Stimulated activated CD4-positive, alpha-beta T cell treated with anti-CD3 and anti-CD28 coated beads, Interleukin-15, amount 100 ng/mL, for 48 hours (primary cell): Measurements from ENCODE around the gene RXRA.

Experiments
- DNase-seq, 2 donors: peaks; one replicate each; pipeline ENCODE4 v3.0.0-alpha.2; 2020; ENCODE audit warnings: low read depth in 2 of 2

The RXRA gene

DNA sequence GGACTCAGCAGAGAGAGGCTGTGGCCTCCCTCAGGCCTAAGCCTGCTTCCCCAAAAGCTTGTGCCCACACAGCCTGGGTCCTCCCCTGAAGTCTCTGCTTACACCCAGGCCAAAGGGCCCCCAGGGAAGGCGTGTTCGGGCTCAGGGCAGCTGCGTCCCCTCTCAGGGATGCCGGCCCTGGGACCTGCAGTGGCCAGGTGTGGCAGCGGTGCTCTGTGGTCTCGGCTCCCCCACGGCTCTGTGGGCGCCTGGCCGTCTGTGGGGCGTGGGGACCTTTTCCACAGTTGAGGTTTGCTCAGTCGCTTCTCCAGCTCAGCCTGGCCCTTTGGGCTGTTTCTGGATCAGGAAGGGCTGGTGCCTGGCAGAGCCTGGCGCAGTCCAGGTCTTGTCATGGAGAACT, 75.9 kb downstream of the RXRA start:
- no peak for DNase-seq

GRCh38 chr9:134403292-134403681, 77.0 kb downstream of the RXRA start:
- DNase-seq = no peak

GRCh38 chr9:134403682-134404301, 77.5 kb downstream of the RXRA start:
- no peak for DNase-seq

GRCh38 chr9:134404376-134405358, 78.4 kb downstream of the RXRA start:
- no peak for DNase-seq

GRCh38 chr9:134405527-134405926, 79.3 kb downstream of the RXRA start:
- DNase-seq = no peak

DNA sequence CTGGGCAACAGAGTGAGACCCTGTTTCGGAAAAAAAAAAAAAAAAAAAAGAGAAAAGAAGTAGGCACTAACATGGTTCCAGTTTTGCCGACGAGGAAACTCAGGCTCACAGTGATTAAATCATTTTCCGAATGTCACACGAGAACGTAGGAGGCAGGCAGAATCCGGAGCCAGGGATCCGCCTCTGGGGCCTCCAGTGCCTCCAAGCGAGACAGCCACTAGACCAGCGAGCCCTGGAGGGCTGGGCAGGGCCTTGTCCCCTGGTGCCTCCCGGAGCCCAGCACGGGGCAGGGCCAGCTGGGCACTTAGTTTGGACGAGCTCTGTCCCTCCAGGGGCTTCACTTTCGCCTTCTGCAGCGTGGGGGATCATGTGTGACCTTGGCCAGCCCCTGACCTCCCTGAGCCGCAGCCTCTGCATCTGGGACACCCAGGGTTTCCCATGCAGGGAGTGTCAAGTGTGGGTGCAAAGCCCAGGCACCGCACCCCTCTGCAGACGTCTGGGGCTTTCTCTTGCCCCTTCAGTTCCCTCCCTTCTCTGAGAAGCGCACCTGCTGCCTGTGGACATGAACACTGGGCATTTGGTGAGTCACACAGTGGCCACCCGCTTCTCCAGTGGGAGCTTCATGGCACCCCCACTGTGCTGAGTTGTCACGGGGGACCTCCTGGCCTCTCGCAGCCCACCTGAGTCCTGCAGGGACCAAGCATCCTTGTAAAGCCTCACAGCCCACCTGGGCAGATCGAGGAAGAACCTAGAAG, 80.3 kb downstream of the RXRA start:
- DNase-seq = no peak

GRCh38 chr9:134407121-134407779, 81.0 kb downstream of the RXRA start:
- DNase-seq = peak; percentile 64 to 73

GRCh38 chr9:134408389-134408788, 82.1 kb downstream of the RXRA start:
- no peak for DNase-seq

DNA sequence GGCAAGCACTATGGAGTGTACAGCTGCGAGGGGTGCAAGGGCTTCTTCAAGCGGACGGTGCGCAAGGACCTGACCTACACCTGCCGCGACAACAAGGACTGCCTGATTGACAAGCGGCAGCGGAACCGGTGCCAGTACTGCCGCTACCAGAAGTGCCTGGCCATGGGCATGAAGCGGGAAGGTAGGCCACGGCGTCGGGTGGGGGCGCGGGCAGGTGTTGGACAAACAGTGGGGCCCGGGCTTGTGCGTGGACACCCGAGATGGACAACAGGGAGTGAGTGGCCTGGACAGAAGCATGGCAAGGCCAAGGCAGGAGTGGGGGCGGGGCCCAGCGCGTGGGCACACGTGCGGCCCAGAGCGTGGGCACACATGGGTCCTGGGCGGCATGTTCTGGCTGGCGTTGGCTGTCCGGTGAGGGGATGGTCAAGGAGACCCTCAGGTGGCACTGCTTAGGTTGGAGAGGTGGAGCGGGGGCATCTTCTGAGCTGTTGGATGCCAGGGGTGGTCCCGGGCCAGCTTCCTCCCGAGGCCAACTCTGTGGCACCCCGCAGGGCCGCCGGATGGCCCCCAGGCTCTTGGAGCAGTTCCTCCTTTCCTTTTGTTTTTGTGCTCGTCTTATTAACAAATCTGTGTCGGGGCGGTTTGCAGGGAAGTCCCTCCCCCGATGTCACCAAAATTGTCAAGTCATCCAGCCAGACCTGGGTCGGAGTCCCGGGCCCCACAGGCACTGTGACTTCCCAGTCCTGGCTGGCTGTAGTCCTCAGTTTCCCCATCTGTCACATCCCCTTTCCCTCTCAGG, 82.9 kb downstream of the RXRA start:
- DNase-seq = no peak

DNA sequence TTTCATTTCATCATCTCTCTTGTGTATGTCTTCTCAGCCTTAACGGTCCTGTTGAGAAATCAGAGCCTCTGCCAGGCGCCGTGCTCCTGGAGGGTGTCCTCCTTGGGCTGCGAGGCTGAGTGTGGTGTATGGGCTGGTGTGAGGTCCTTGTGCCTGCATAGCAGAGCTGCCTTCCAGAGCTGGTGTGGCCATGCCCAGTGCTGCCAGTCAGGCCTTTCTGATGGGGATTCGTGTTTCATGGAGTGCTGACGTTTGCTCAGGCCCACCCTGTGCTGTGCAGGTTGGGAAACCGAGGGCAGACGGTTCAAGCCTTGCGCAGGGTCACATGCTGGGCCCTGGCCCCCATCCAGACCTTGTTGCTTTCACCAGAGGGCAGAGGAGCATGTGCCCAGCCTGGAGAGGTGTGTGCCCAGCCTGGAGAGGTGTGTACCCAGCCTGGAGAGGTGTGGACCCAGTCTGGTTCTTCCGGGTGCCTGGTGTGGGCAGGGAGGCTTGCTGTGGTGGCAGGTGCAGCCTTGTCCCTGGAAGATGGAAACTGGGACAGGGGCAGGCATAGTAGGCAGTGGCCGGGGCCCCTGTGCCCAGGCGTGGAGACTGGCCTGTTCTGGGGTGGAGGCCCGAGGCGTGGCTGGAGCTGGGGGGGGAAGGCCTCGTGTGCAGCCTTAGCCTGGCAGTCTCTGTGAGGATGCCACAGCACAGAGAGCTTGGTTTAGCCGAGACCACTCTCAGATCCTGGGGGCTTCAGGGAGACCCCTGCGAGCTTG, 84.0 kb downstream of the RXRA start:
- no peak for DNase-seq

DNA sequence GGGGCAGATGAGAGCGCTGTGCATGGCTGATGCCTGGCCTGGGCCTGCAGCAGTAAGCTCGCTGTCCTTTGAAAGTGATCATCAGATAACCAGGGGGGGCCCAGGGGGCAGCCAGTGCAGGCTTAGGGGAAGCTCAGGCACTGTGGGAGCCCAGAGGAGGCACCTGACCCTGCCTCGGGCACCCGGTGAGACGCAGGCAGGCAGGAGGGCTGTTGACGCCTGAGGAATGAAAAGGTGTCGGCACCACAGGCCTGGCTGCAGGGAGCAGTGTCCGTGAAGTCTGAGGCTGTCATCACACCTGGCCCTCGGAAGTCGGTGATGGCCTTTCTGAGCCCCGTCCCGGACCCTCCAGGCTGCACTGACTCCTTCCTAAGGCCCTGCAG, 84.6 kb downstream of the RXRA start:
- DNase-seq = no peak

GRCh38 chr9:134411440-134412297, 85.4 kb downstream of the RXRA start:
- no peak for DNase-seq

DNA sequence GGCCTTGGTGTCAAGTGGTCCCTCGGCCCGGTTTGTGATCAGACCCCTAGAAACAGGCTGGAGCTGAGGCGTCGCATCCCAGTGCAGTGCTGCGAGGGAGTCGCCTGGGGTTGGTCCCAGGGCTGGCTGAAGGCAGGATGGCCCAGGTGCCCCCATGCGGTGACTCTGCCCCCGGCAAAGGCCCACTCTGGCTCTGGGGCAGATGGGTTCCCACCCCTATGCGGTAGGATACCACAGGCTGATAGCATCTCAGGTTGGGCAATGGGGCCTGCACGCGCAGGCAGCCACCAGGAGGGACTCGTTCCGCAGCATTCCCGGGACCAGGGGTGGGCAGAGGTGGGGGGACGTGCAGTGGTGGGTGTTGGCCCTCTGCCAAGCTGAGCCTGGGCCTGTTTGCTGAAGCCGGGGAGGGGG, 86.0 kb downstream of the RXRA start:
- DNase-seq = no peak

DNA sequence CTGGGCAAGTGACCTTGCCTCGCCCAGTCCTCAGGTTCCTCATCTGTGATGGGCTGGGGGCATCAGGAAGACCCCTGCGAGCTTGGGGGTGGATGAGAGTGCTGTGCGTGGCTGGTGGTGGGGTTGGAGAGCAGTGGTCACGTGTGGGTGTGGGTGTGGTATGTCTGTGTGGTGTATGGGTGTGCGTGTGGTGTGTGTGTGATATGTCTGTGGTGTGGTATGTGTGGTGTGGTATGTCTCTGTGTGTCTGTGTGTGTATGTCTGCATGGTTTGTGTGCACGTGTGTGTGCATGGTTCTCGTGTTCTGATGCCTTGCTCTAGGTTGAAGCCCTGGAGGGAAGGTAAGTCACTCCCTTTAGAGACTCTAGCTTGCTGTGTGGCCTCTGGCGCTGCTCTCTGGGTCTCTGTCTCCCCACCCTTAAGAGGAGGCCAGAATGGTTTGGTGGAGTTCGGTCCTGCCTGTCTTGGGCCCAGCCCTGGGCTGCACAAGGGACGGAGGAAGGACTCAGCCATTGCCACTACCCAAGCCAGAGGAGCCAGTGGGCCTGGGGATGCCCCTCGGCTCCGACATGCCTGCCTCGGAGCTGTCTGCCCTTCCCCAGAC, 87.0 kb downstream of the RXRA start:
- DNase-seq = no peak

DNA sequence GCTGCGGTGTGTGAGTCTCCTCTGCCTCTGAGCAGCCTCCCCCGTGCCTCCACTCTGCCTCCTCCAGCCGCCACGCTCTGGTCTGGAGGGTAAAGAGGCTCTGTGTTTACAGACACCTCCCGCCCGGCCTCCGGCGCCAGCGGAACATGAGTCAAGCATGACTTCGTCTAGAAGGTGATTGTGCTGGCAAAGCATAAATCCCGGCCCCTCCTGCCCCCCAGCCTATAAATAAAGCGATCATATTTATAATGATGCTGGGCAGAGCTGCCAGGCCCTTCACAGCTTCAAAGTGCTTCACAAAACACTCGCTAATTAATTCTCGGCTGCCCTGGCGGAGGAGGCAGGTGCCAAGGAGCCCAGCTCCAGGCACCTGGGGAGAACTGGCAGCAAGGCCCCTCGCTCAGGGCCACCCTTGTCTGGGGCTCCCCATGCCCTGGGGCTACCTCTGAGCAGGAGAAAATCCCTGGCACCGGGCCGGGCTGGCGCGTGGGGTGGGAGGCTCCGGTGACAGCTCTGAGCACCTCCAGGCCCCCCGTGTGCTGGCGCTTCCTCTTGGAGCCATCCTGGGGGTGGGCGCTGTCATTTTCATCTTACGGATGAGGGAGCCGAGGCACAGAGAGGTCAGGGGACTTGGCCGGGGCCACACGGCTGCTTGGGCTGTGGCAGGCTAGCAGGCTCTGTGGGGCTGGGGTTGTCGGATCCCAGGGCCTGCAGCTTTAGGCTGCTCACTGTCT, 87.8 kb downstream of the RXRA start:
- DNase-seq = no peak

GRCh38 chr9:134414900-134415425, 88.7 kb downstream of the RXRA start:
- DNase-seq = no peak

GRCh38 chr9:134416385-134417015, 90.2 kb downstream of the RXRA start:
- DNase-seq = no peak
